DOHH2 (cell line): ENCODE data around the gene MAGEA9.
"Not testable (repeated sequence)": the region's sequence is repeated elsewhere in the genome, so short reads cannot be mapped to it uniquely, and the experiment has no call there.

ENCODE experiments used
- H3F3A ChIP-seq: fragments of 200-600 bp; sonication (generic), shearing (Covaris generic); 2 replicates; pipeline ENCODE4 v1.6.0; 2016; ENCODE audit warnings: antibody characterized with exemption, mild to moderate bottlenecking; ENCODE audit not compliant: control insufficient read depth, insufficient read depth
- H3K27ac ChIP-seq: fragments of 200-600 bp; sonication (generic); 2 replicates; pipeline ENCODE4 v1.5.1; 2014; ENCODE audit warnings: low read depth, mild to moderate bottlenecking, low read length, moderate library complexity
- H3K27me3 ChIP-seq: fragments of 200-600 bp; sonication (generic); 2 replicates; pipeline ENCODE4 v1.6.1; 2014; ENCODE audit warnings: mild to moderate bottlenecking, low read length, mixed read lengths; ENCODE audit not compliant: control insufficient read depth
- H3K36me3 ChIP-seq: fragments of 200-600 bp; sonication (generic); 2 replicates; pipeline ENCODE4 v1.6.1; 2014; ENCODE audit warnings: mild to moderate bottlenecking, low read length, moderate library complexity, mixed read lengths; ENCODE audit not compliant: control insufficient read depth
- H3K4me1 ChIP-seq: fragments of 200-600 bp; sonication (generic); 2 replicates; pipeline ENCODE4 v1.6.1; 2014; ENCODE audit warnings: mild to moderate bottlenecking, low read length, mixed read lengths; ENCODE audit not compliant: control insufficient read depth
- H3K4me2 ChIP-seq: fragments of 200-600 bp; sonication (generic); 2 replicates; pipeline ENCODE4 v1.6.0; 2014; ENCODE audit warnings: mild to moderate bottlenecking, low read length, moderate library complexity
- H3K4me3 ChIP-seq: fragments of 200-600 bp; sonication (generic); 2 replicates; pipeline ENCODE4 v1.5.1; 2014; ENCODE audit warnings: mild to moderate bottlenecking, low read length, mixed read lengths
- H3K79me2 ChIP-seq: fragments of 200-600 bp; sonication (generic); 2 replicates; pipeline ENCODE4 v1.6.1; 2014; ENCODE audit warnings: mild to moderate bottlenecking, low read length, mixed read lengths; ENCODE audit not compliant: control insufficient read depth
- H3K9me2 ChIP-seq: fragments of 200-600 bp; sonication (generic); replicated peaks from 2 replicates; pipeline ENCODE4 v1.6.1; 2014; ENCODE audit warnings: mild to moderate bottlenecking, low read length, mixed read lengths; ENCODE audit not compliant: control insufficient read depth
- H3K9me3 ChIP-seq: fragments of 200-600 bp; sonication (generic); 2 replicates; pipeline ENCODE4 v1.6.1; 2014; ENCODE audit warnings: antibody characterized with exemption, low read length, mixed read lengths; ENCODE audit not compliant: control insufficient read depth, insufficient read depth
- H4K20me1 ChIP-seq: fragments of 200-600 bp; sonication (generic); 2 replicates; pipeline ENCODE4 v1.6.0; 2014; ENCODE audit warnings: low read depth, mild to moderate bottlenecking, antibody characterized with exemption, low read length, moderate library complexity; ENCODE audit not compliant: control insufficient read depth, insufficient read depth
- CTCF ChIP-seq: fragments of 200-600 bp; sonication (generic); IDR thresholded peaks from one replicate; pipeline ENCODE4 v1.5.1; 2014; ENCODE audit warnings: antibody characterized with exemption, mild to moderate bottlenecking, low read depth, low read length; ENCODE audit not compliant: poor library complexity, severe bottlenecking
- EZH2phosphoT487 ChIP-seq: fragments of 200-600 bp; sonication (generic); IDR thresholded peaks from 2 replicates; pipeline ENCODE4 v1.6.1; 2017; ENCODE audit warnings: borderline replicate concordance, mild to moderate bottlenecking, antibody characterized with exemption, low read length, moderate library complexity, mixed read lengths

MAGEA9 gene

GRCh38 chrX:149758068-149758714, 23.5 kb upstream of the MAGEA9 start:
- Histone ChIP-seq H4K20me1 (no peaks in the 10 kb centered on the region), H3K4me2 (no peak overlapping the region), H3K4me1 (no peaks in the 10 kb centered on the region), H3K4me3 (no peak overlapping the region), H3K9me3 (no peaks in the 10 kb centered on the region), H3K9me2 (no peaks in the 10 kb centered on the region), H3K36me3 (no peaks in the 10 kb centered on the region), H3F3A (no peaks in the 10 kb centered on the region), H3K27me3 (no peaks in the 10 kb centered on the region), H3K79me2 (no peaks in the 10 kb centered on the region), H3K27ac (no peak overlapping the region)
- TF ChIP-seq EZH2phosphoT487 (no peak), CTCF (no peak)

DNA sequence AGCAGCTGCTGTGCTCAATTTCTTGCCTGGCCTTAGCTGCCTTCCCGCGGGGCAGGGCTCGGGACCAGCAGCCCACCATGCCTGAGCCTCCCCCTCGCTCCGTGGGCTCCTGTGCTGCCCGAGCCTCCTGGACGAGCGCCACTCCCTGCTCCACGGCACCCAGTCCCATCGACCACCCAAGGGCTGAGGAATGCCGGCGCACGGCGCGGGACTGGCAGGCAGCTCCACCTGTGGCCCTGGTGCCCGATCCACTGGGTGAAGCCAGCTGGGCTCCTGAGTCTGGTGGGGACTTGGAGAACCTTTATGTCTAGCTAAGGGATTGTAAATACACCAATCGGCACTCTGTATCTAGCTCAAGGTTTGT, 23.0 kb upstream of the MAGEA9 start:
- H3K27ac ChIP-seq, H3K9me3 ChIP-seq, H3K4me2 ChIP-seq, H3K4me3 ChIP-seq, H3K4me1 ChIP-seq, H3K9me2 ChIP-seq, H3K27me3 ChIP-seq, H3K79me2 ChIP-seq, H3F3A ChIP-seq, H4K20me1 ChIP-seq, H3K36me3 ChIP-seq: not testable (repeated sequence)

GRCh38 chrX:149759824-149760223, 21.9 kb upstream of the MAGEA9 start:
- Histone ChIP-seq H4K20me1 (no peaks in the 10 kb centered on the region), H3K4me2 (no peak overlapping the region), H3K79me2 (no peaks in the 10 kb centered on the region), H3K9me3 (no peaks in the 10 kb centered on the region), H3K27me3 (no peaks in the 10 kb centered on the region), H3K9me2 (no peaks in the 10 kb centered on the region), H3F3A (no peaks in the 10 kb centered on the region), H3K27ac (no peak overlapping the region), H3K36me3 (no peaks in the 10 kb centered on the region), H3K4me1 (no peaks in the 10 kb centered on the region), H3K4me3 (no peak overlapping the region)
- TF ChIP-seq EZH2phosphoT487: no peak
- no peak for TF ChIP-seq CTCF

GRCh38 chrX:149760965-149761364, 20.8 kb upstream of the MAGEA9 start:
- Histone ChIP-seq H3K9me3 (no peaks in the 10 kb centered on the region), H3K4me3 (no peak overlapping the region), H3K9me2 (no peaks in the 10 kb centered on the region), H3K27me3 (no peaks in the 10 kb centered on the region), H4K20me1 (no peaks in the 10 kb centered on the region), H3F3A (no peaks in the 10 kb centered on the region), H3K27ac (no peak overlapping the region), H3K4me1 (no peaks in the 10 kb centered on the region), H3K79me2 (no peaks in the 10 kb centered on the region), H3K4me2 (no peak overlapping the region), H3K36me3 (no peaks in the 10 kb centered on the region)
- TF ChIP-seq CTCF (no peak), EZH2phosphoT487 (no peak)

- H3K4me3 ChIP-seq, H3K27me3 ChIP-seq: not testable (repeated sequence)
Measured at GRCh38 chrX:149761858-149762674, 19.7 kb upstream of the MAGEA9 start.

More at GRCh38 chrX:149761858-149762674, 19.7 kb upstream of the MAGEA9 start:
- H3K9me2 ChIP-seq, H3K9me3 ChIP-seq, H3K27ac ChIP-seq, H3K36me3 ChIP-seq, H4K20me1 ChIP-seq, H3K79me2 ChIP-seq, H3F3A ChIP-seq, H3K4me2 ChIP-seq, H3K4me1 ChIP-seq: not testable (repeated sequence)
